MM.1S (cell line): ENCODE data around the gene UBXN11.

Source experiments
- DNase-seq: peaks from one replicate; pipeline ENCODE4 v3.0.0-alpha.2; 2015
- H2AFZ ChIP-seq: fragments of 300-600 bp; sonication (generic); 2 replicates; pipeline ENCODE4 v1.6.0; 2016; ENCODE audit warnings: antibody characterized with exemption, low read length
- H3F3A ChIP-seq: fragments of 300-600 bp; sonication (generic); 2 replicates; pipeline ENCODE4 v1.6.1; 2016; ENCODE audit warnings: mild to moderate bottlenecking, antibody characterized with exemption, low read length, moderate library complexity, mixed read lengths; ENCODE audit not compliant: insufficient read depth
- H3K27ac ChIP-seq: fragments of 300-600 bp; sonication (generic); 2 replicates; pipeline ENCODE4 v1.5.1; 2016; ENCODE audit warnings: mild to moderate bottlenecking, low read length
- H3K27me3 ChIP-seq: fragments of 300-600 bp; sonication (generic); replicated peaks from 2 replicates; pipeline ENCODE4 v1.6.0; 2016; ENCODE audit warnings: low read length; ENCODE audit not compliant: insufficient read depth
- H3K36me3 ChIP-seq: fragments of 300-600 bp; sonication (generic); replicated peaks from 2 replicates; pipeline ENCODE4 v1.6.1; 2016; ENCODE audit warnings: mild to moderate bottlenecking, low read length, mixed read lengths; ENCODE audit not compliant: insufficient read depth
- H3K4me1 ChIP-seq: fragments of 300-600 bp; sonication (generic); 2 replicates; pipeline ENCODE4 v1.6.1; 2016; ENCODE audit warnings: low read length, mixed read lengths
- H3K4me2 ChIP-seq: fragments of 300-600 bp; sonication (generic); 2 replicates; pipeline ENCODE4 v1.6.0; 2016; ENCODE audit warnings: low read depth, low read length
- H3K4me3 ChIP-seq: fragments of 300-600 bp; sonication (generic); 2 replicates; pipeline ENCODE4 v1.5.1; 2016; ENCODE audit warnings: low read length, mixed read lengths
- H3K79me2 ChIP-seq: fragments of 300-600 bp; sonication (generic); 2 replicates; pipeline ENCODE4 v1.6.1; 2016; ENCODE audit warnings: mixed run types, low read length, mixed read lengths
- H3K9ac ChIP-seq: fragments of 300-600 bp; sonication (generic); 2 replicates; pipeline ENCODE4 v1.6.1; 2016; ENCODE audit warnings: low read length, mixed read lengths
- H3K9me2 ChIP-seq: fragments of 300-600 bp; sonication (generic); replicated peaks from 2 replicates; pipeline ENCODE4 v1.6.1; 2016; ENCODE audit warnings: mild to moderate bottlenecking, low read length, mixed read lengths; ENCODE audit not compliant: insufficient read depth
- H3K9me3 ChIP-seq: fragments of 300-600 bp; sonication (generic); replicated peaks from 2 replicates; pipeline ENCODE4 v1.6.1; 2016; ENCODE audit warnings: mild to moderate bottlenecking, low read length, mixed read lengths; ENCODE audit not compliant: insufficient read depth
- H4K20me1 ChIP-seq: fragments of 300-600 bp; sonication (generic); 2 replicates; pipeline ENCODE4 v1.6.1; 2016; ENCODE audit warnings: mild to moderate bottlenecking, low read length, moderate library complexity, mixed read lengths; ENCODE audit not compliant: insufficient read depth
- CTCF ChIP-seq: fragments of 300-600 bp; sonication (generic); IDR thresholded peaks from 2 replicates; pipeline ENCODE4 v1.5.1; 2016; ENCODE audit warnings: antibody characterized with exemption, low read length, mixed read lengths
- EZH2 ChIP-seq: fragments of 300-600 bp; sonication (generic); optimal IDR thresholded peaks from 2 replicates; pipeline ENCODE3; 2017; ENCODE audit warnings: low read depth, mild to moderate bottlenecking, antibody characterized with exemption, low read length, mixed read lengths
- EZH2phosphoT487 ChIP-seq: fragments of 300-600 bp; sonication (generic); IDR thresholded peaks from 2 replicates; pipeline ENCODE4 v1.6.1; 2018; ENCODE audit warnings: antibody characterized with exemption, low read length

The UBXN11 gene

GRCh38 chr1:26290122-26290881, 16.1 kb downstream of the UBXN11 start:
- H2AFZ ChIP-seq: no peak overlapping the region
- H3K9me3 ChIP-seq: no peaks in the 10 kb centered on the region
- no peak overlapping the region for H3K9ac ChIP-seq
- TF ChIP-seq EZH2 (no peak), CTCF (no peak), EZH2phosphoT487 (no peak)
- no peak overlapping the region for H3K4me2 ChIP-seq
- H3K4me3 ChIP-seq: no peak overlapping the region
- no peaks in the 10 kb centered on the region for H4K20me1 ChIP-seq
- H3K4me1 ChIP-seq: peaks cover 34% of the 10 kb centered on the region
- H3K27ac ChIP-seq: no peak overlapping the region
- H3K27me3 ChIP-seq: no peaks in the 10 kb centered on the region
- H3F3A ChIP-seq: peaks cover 16% of the 10 kb centered on the region
- H3K36me3 ChIP-seq: no peaks in the 10 kb centered on the region
- no peaks in the 10 kb centered on the region for H3K9me2 ChIP-seq
- no peak for DNase-seq
- no peaks in the 10 kb centered on the region for H3K79me2 ChIP-seq

- Histone ChIP-seq H3K27me3 (no peaks in the 10 kb centered on the region), H2AFZ (no peak overlapping the region), H3K27ac (no peak overlapping the region), H3K9me2 (no peaks in the 10 kb centered on the region), H3K79me2 (no peaks in the 10 kb centered on the region), H3K9ac (no peak overlapping the region), H3K4me3 (no peak overlapping the region), H4K20me1 (no peaks in the 10 kb centered on the region), H3K4me2 (no peak overlapping the region), H3F3A (peaks cover 16% of the 10 kb centered on the region), H3K4me1 (peaks cover 34% of the 10 kb centered on the region), H3K9me3 (no peaks in the 10 kb centered on the region), H3K36me3 (no peaks in the 10 kb centered on the region)
- DNase-seq: no peak
- TF ChIP-seq CTCF (no peak), EZH2phosphoT487 (no peak), EZH2 (no peak)
Measured at GRCh38 chr1:26289158-26290059, 17.0 kb downstream of the UBXN11 start.

- no peaks in the 10 kb centered on the region for H3K9me3 ChIP-seq
- no peaks in the 10 kb centered on the region for H3K36me3 ChIP-seq
- peaks cover 34% of the 10 kb centered on the region for H3K4me1 ChIP-seq
- H3K9ac ChIP-seq: no peak overlapping the region
- H3K79me2 ChIP-seq: no peaks in the 10 kb centered on the region
- peak overlapping the region; percentile 74; the same call in 1 of the 2 replicates for H3K27ac ChIP-seq
- no peak for DNase-seq
- H2AFZ ChIP-seq: no peak overlapping the region
- TF ChIP-seq EZH2phosphoT487 (no peak), EZH2 (no peak), CTCF (no peak)
- H3K4me3 ChIP-seq: no peak overlapping the region
- no peaks in the 10 kb centered on the region for H4K20me1 ChIP-seq
- no peak overlapping the region for H3K4me2 ChIP-seq
- H3K27me3 ChIP-seq: no peaks in the 10 kb centered on the region
- no peaks in the 10 kb centered on the region for H3K9me2 ChIP-seq
- H3F3A ChIP-seq: peaks cover 16% of the 10 kb centered on the region
Measured at GRCh38 chr1:26288311-26288941, 18.0 kb downstream of the UBXN11 start.
